ENCODE results near the gene ADIG.

DNA sequence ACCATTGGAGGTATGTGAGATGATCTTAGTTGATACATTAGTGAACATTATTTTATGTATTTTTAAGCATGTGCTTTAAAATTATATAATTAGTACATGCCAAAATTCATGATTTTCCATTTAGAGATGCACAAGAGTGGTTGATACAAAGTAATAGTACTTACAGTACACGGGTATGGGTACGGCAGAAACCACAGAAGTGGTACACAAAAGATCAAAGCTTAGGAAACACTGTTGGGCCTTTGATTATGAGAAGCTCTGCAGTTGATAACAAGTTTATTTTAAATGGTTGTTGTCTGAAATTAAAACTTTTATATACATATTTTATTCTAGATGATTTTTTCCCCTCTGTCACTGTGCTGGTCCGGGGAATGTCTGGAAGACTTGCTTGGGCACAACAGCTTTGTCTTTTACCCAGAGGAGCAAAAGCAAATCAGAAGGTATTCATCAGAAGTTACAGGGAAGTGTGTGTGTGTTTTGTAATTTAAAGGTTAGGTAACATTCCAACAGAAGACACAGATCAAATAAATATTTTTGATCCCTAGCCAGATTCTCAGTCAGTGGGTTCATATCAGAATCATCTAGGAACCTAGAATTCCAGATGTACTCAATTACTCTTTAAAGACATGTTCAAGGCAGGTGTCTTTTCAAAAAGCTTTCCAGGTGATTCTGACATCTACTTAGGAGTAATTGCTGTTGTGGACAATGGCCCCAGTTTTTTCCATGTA is 32.5 kb upstream of the ADIG start:
- TF ChIP-seq, protein P1, sequence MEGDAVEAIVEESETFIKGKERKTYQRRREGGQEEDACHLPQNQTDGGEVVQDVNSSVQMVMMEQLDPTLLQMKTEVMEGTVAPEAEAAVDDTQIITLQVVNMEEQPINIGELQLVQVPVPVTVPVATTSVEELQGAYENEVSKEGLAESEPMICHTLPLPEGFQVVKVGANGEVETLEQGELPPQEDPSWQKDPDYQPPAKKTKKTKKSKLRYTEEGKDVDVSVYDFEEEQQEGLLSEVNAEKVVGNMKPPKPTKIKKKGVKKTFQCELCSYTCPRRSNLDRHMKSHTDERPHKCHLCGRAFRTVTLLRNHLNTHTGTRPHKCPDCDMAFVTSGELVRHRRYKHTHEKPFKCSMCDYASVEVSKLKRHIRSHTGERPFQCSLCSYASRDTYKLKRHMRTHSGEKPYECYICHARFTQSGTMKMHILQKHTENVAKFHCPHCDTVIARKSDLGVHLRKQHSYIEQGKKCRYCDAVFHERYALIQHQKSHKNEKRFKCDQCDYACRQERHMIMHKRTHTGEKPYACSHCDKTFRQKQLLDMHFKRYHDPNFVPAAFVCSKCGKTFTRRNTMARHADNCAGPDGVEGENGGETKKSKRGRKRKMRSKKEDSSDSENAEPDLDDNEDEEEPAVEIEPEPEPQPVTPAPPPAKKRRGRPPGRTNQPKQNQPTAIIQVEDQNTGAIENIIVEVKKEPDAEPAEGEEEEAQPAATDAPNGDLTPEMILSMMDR (IDR thresholded peaks at IDR 0.05; ENCODE audit: borderline replicate concordance, extremely low read depth, low read length, poor library complexity, severe bottlenecking), result no peak
- TF ChIP-seq EZH2 (IDR thresholded peaks at IDR 0.05; ENCODE audit: borderline replicate concordance, low read depth, low read length, severe bottlenecking), result no peak

Data from DND-41 (cell line).